Measurements from ENCODE around the gene CBFB.

GRCh38 chr16:67148221-67148620 is 119.3 kb downstream of the CBFB start:
- TF ChIP-seq GATA2 (IDR thresholded peaks at IDR 0.05; ENCODE audit: low read depth, low read length) (no peak), GATA3 (IDR thresholded peaks at IDR 0.05; ENCODE audit: low read depth, low read length) (no peak)
